Sigmoid colon (tissue), 7 donors: Measurements from ENCODE around the gene FCAMR. TPM values are rescaled to one million over a fixed set of nuclear protein-coding genes. Genes with fewer than 3 reads are reported as not detected.

Source experiments
- DNase-seq: peaks from one replicate; pipeline ENCODE4 v3.0.0-alpha.2; 2019
- H3K27ac ChIP-seq, 4 donors: fragments of 200-600 bp; sonication (generic); one replicate each; pipeline ENCODE4 v1.5.1; 2016 to 2019; ENCODE audit warnings: mild to moderate bottlenecking in 1 of 4
- H3K27me3 ChIP-seq, 3 donors: fragments of 200-600 bp; sonication (generic); one replicate each; pipeline ENCODE4 v1.5.1; 2019; ENCODE audit warnings: mild to moderate bottlenecking in 1 of 3
- H3K36me3 ChIP-seq, 4 donors: fragments of 200-600 bp; sonication (generic); one replicate each; pipeline ENCODE4 v1.5.1; 2016 to 2019
- H3K4me1 ChIP-seq, 4 donors: fragments of 200-600 bp; sonication (generic); one replicate each; pipeline ENCODE4 v1.5.1; 2017 to 2019
- H3K4me3 ChIP-seq, 4 donors: fragments of 200-600 bp; sonication (generic); one replicate each; pipeline ENCODE4 v1.5.1; 2017 to 2019; ENCODE audit warnings: mild to moderate bottlenecking in 2 of 4, moderate library complexity in 1 of 4
- H3K9me3 ChIP-seq, 4 donors: fragments of 200-600 bp in 3 of 4; sonication (generic) in 3 of 4; one replicate each; pipeline versions ENCODE4 v1.5.1 to v1.6.1; 2013 to 2019
- EP300 ChIP-seq, 4 donors: sonication (generic); formaldehyde crosslinking; IDR thresholded peaks; one replicate each; pipeline ENCODE4 v1.6.1; 2017; ENCODE audit warnings: antibody characterized with exemption in 4 of 4
- POLR2A ChIP-seq, 2 donors: fragments of 450-650 bp; IDR thresholded peaks; one replicate each; pipeline ENCODE4 v1.6.1; 2016; ENCODE audit warnings: antibody characterized with exemption in 2 of 2, mild to moderate bottlenecking in 2 of 2, moderate library complexity in 2 of 2
- POLR2AphosphoS5 ChIP-seq, 4 donors: sonication (generic); formaldehyde crosslinking; IDR thresholded peaks; one replicate each; pipeline ENCODE4 v1.6.1; 2017; ENCODE audit warnings: antibody characterized with exemption in 4 of 4
- WGBS, 2 donors: extraction: QIAGEN DNeasy Blood & Tissue Kit; methylation state at CpG; one replicate each; pipeline ENCODE4 v1.1.7; 2013; 5-methylcytosine and 5-hydroxymethylcytosine counted together
- intact Hi-C: fragments of 100-400 bp; cut with DNase I; formaldehyde crosslinking; loops from one replicate; pipeline ENCODE4 v1.15.1; 2023
- polyA plus RNA-seq, 3 donors: library from polyadenylated mRNA; stranded (reverse); fragments of 200-250 nt; gene quantifications; one replicate each; pipeline ENCODE4 v1.2.3, GENCODE V29; 2013
- total RNA-seq, 4 donors: library from RNA; depleted of rRNA; stranded (reverse); fragments of >200 nt; gene quantifications; one replicate each; pipeline ENCODE4 v1.1.0, GENCODE V29; 2016
- TF ChIP-seq, protein P1 (sequence below), 4 experiments: fragments of 450-650 bp in 3 of 4; fragments of 200-600 bp in 1 of 4; IDR thresholded peaks; one replicate each; pipeline ENCODE4 v1.5.1; 2016 to 2019; ENCODE audit warnings: antibody characterized with exemption in 4 of 4, mild to moderate bottlenecking in 3 of 4, moderate library complexity in 2 of 4
- donor health status: healthy with polysubstance abuse.
- donor health status: Bipolar disorder and iron deficiency.
- donor health status: healthy.

The FCAMR gene
- total and polyA plus RNA-seq, 7 donors: 1.5 TPM; not detected in 6

DNA sequence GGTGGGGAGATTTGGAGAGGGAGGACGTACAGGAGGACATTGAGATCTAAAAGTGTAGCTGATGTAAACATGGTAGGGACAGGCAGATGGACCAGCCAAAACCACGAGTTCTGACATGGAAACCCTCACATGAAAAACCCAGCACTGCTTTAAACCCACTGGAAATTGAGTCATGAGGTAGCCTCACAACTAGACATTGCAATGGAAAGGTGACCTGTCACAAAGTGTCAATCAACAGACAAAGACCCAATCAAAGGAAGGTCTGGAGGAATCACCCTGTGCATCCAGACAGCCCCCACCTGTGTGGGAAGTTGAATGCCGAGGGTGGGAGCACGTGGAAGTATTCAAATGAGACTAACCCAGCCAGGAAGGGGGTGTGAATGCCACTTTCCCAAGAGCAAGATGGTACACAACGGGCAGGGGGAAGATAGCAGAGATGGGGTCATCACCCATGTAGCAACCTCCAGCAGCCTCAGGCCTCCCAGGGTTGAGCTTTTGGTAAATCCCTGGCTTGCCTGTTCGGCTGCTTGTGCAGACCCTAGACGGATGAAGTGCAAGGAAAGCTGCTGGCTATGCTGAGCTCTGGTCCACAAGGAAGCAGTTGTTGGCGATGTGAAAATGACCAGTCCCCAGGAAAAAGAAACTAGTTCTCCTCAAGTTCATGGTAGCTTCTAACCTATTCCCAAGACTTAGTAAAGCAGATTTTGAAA lies 54.1 kb downstream of the FCAMR start:
- TF ChIP-seq POLR2AphosphoS5 (IDR thresholded peaks at IDR 0.05) (no peak), POLR2A (IDR thresholded peaks at IDR 0.05) (no peak), EP300 (IDR thresholded peaks at IDR 0.05) (no peak)
- TF ChIP-seq, protein P1, sequence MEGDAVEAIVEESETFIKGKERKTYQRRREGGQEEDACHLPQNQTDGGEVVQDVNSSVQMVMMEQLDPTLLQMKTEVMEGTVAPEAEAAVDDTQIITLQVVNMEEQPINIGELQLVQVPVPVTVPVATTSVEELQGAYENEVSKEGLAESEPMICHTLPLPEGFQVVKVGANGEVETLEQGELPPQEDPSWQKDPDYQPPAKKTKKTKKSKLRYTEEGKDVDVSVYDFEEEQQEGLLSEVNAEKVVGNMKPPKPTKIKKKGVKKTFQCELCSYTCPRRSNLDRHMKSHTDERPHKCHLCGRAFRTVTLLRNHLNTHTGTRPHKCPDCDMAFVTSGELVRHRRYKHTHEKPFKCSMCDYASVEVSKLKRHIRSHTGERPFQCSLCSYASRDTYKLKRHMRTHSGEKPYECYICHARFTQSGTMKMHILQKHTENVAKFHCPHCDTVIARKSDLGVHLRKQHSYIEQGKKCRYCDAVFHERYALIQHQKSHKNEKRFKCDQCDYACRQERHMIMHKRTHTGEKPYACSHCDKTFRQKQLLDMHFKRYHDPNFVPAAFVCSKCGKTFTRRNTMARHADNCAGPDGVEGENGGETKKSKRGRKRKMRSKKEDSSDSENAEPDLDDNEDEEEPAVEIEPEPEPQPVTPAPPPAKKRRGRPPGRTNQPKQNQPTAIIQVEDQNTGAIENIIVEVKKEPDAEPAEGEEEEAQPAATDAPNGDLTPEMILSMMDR (IDR thresholded peaks at IDR 0.05): no peak
- Histone ChIP-seq H3K27ac (no peak overlapping the region), H3K27me3 (peaks cover 0 to 5% (median 0%) of the 10 kb centered on the region in 3 donors), H3K4me1 (peaks cover 0 to 5% (median 2%) of the 10 kb centered on the region in 4 donors), H3K4me3 (no peak overlapping the region), H3K9me3 (no peaks in the 10 kb centered on the region), H3K36me3 (no peaks in the 10 kb centered on the region)
- 71 to 89% methylated on average over 8 of the region's 8 CpGs for WGBS, 2 donors
- DNase-seq: no peak
- intact Hi-C loops: loop anchor here (10.0 kb wide), 1 partner anchor 421 kb away; no protein-coding TSS in a partner anchor

DNA sequence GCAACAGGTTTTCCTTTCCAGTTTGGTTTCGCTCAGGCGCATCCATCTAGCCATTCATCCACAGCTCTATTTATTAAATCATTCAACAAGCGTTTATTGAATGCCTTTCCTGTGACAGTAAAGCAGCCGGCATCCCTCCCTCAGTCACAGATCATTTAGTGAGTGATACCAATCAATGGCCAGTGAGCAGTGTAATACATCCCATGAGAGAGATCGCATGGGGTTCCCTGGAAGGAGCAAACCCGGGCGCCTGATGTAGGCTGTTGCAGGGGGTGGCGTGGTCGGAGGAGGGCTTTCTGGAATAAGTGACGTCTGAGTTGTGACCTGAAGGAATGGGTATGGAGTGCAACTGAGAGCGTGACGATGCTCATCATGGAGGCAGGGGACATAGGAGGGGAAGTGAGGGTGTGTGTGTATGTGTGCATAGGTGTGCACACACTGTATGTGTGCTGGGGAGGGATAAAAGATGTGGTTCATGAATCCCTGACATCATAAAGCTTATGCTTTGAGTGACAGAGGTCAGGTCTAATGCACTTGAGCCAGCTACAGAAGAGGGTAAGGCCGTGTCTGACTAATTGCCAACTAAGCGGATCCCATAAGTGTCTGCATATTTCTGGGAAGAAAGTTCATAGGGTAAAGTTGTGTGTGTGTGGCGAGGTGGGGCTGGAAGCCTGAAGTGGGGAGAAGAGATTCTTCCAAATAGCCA lies 55.1 kb downstream of the FCAMR start:
- Histone ChIP-seq H3K4me3 (no peak overlapping the region), H3K27me3 (peaks cover 0 to 5% (median 4%) of the 10 kb centered on the region in 3 donors), H3K4me1 (peaks cover 0 to 5% (median 2%) of the 10 kb centered on the region in 4 donors), H3K9me3 (no peaks in the 10 kb centered on the region), H3K36me3 (no peaks in the 10 kb centered on the region), H3K27ac (no peak overlapping the region)
- WGBS, 2 donors: 86 to 91% methylated on average over 15 of the region's 15 CpGs
- no peak for DNase-seq
- TF ChIP-seq, protein P1 (IDR thresholded peaks at IDR 0.05): no peak
- TF ChIP-seq POLR2A (IDR thresholded peaks at IDR 0.05): no peak
- no peak for TF ChIP-seq EP300 (IDR thresholded peaks at IDR 0.05)
- no peak for TF ChIP-seq POLR2AphosphoS5 (IDR thresholded peaks at IDR 0.05)
- intact Hi-C loops: loop anchor here (10.0 kb wide), 1 partner anchor 420 kb away; no protein-coding TSS in a partner anchor

DNA sequence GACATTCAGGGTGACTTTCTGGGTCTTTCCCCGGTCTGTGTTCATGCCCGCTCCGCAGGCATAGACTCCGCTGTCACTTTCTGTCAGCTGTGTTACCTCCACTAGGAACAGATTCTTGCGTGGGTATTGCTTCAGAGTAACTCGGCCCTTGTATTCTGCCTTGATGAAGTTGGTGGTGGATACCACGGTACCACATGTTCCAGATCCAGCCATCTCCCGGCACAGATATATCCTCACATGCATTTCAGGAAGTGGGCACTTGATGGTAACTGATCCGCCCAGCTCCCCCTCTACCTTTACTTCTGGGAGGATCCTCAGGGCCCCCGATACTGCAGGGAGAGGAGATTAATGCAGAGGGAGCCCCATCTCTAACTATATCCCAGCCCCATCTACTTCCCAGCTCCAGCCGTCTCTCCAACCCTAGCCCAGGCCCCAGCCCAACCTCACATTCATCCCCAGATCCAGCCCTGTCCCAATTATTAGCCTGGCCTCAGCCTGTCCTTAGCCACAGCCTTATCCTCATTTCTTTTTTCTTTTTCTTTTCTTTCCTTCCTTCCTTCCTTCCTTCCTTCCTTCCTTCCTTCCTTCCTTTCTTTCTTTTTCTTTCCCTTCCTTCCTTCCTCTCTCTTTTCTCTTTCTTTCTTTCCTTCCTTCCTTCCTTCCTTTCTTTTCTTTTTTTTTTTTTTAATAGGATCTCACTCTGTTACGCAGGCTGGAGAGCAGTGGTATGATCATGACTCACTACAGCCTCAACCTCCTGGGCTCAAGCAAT lies 56.3 kb downstream of the FCAMR start:
- Histone ChIP-seq H3K9me3 (no peaks in the 10 kb centered on the region), H3K4me1 (peaks cover 0 to 18% (median 13%) of the 10 kb centered on the region in 4 donors), H3K27me3 (peaks cover 0 to 18% (median 14%) of the 10 kb centered on the region in 3 donors), H3K36me3 (no peaks in the 10 kb centered on the region), H3K4me3 (no peak overlapping the region), H3K27ac (no peak overlapping the region)
- WGBS, 2 donors: 84 to 90% methylated on average over 12 of the region's 12 CpGs
- intact Hi-C loops: loop anchor here (1.0 to 10.0 kb wide), 3 partner anchors 187 to 419 kb away; no protein-coding TSS in a partner anchor
- TF ChIP-seq POLR2AphosphoS5 (IDR thresholded peaks at IDR 0.05): no peak
- no peak for DNase-seq

DNA sequence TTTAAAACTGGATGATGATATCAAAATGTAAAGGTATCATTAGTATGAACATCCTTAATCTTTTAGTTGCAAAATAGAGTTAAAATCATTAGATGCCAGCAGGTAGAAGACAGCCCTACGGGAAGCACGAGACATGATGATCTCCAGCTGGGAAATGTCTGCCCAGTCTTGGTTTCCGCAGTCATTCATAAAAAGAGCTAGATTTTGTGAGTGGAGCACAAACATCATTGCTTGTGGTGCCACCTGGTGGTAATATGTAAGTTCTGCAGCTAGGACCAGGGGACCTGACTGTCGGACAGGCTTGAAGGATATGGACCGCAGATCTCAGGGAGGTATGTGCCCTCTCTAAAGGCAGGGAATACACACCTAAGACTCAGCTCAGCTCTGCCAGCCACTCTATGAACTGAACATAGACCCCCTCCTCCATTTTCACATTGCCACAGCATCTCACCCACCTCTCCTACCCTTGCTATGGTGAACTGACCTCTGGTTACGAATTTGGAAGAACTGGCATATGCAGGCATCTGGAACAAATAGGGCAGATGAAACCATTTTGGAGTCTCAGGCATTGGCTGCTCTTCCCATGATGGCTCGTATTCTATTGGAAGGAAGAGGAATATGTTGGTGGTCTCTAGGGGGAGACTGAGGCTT lies 57.7 kb downstream of the FCAMR start:
- intact Hi-C loops: loop anchor here (1.0 to 10.0 kb wide), 3 partner anchors 185 to 418 kb away; no protein-coding TSS in a partner anchor
- Histone ChIP-seq H3K27me3 (peaks cover 0 to 21% (median 14%) of the 10 kb centered on the region in 3 donors), H3K4me3 (no peak overlapping the region), H3K9me3 (no peaks in the 10 kb centered on the region), H3K36me3 (no peaks in the 10 kb centered on the region), H3K27ac (no peak overlapping the region), H3K4me1 (peaks cover 0 to 21% (median 15%) of the 10 kb centered on the region in 4 donors)
- DNase-seq: peak; percentile 87
- TF ChIP-seq EP300 (IDR thresholded peaks at IDR 0.05): no peak
- TF ChIP-seq, protein P1 (IDR thresholded peaks at IDR 0.05): peak; percentile 54 to 86 (median 82)
- TF ChIP-seq POLR2AphosphoS5 (IDR thresholded peaks at IDR 0.05): peak in 2 of 4 donors; percentile 62 to 71
- 24 to 29% methylated on average over 7 of the region's 7 CpGs for WGBS, 2 donors
